HG03139 (cell line): ENCODE data around the gene CARF.
"Not testable (repeated sequence)": the region's sequence is repeated elsewhere in the genome, so short reads cannot be mapped to it uniquely, and the experiment has no call there.

ENCODE experiments used
- ATAC-seq: cut with Tn5 transposase; IDR thresholded peaks from one replicate; pipeline ENCODE4 v1.9.1; 2021; ENCODE audit not compliant: unreplicated experiment

Gene CARF, protein sequence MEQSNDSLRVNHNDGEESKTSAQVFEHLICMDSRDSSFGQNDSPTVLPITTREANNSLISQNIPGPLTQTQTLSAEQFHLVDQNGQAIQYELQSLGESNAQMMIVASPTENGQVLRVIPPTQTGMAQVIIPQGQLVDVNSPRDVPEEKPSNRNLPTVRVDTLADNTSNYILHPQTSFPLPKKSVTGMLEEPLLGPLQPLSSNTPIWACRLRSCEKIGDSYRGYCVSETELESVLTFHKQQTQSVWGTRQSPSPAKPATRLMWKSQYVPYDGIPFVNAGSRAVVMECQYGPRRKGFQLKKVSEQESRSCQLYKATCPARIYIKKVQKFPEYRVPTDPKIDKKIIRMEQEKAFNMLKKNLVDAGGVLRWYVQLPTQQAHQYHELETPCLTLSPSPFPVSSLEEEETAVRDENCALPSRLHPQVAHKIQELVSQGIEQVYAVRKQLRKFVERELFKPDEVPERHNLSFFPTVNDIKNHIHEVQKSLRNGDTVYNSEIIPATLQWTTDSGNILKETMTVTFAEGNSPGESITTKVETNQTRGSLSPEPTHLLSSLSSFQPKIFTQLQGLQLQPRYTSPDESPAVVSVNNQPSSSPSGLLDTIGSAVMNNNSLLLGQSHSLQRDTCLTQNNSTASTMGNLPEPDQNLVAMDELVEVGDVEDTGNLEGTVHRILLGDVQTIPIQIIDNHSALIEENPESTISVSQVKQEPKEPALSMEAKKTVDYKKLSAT

DNA sequence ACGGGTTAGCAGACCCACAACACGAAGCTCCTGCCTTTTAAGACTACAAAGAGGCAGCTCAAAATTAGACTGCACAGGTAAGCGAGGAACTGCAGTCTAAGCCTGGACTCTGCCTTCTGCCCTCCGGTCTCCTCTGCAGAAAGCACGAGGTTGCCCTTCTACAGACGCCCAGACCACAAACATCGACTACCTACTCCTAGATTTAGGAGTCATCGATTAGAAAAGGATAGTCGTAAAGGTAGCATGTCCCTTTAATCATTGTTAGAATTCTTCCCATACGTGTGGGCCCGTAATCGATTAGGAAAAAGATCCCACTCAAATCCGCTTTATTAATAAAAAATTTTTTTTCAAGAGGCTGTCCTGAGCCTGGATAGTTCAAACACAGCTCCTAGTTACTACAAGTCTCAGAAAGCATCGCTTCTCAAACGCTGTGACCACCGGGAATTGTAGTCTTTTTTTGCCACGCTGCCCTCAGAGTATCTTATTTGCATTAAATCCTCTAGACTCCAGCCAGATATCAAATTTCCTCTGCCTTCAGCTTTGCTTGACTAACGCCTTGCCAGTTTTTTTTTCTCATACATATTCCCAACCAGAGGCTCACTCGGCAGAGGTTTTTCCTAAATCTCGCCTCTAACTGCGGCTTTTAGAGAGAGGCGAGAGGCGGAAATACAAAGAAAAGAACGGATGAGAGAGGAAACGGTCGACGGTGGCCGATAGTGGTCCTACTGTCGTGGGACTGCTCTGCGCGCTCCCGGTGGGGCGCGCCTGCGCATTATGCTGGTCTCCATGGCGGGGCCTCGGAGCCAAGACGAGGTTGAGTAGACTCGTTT is at the start of gene CARF, which contains the start of gene WDR12:
Gene CARF (plus strand): TSS at position 764 of the 830 bp plus-strand sequence. CDS start 29,628 bp downstream, outside the sequence.
Gene WDR12 (minus strand): TSS at position 162 of the 830 bp plus-strand sequence. CDS start 197 bp downstream, outside the sequence.
- peak; percentile 70 for ATAC-seq

GRCh38 chr2:202870431-202871299 is 41.4 kb upstream of the CARF start:
- ATAC-seq = peak; percentile 69

GRCh38 chr2:202871300-202872141 is 40.6 kb upstream of the CARF start, which contains the start of gene ICA1L:
ICA1L (minus strand) TSS chr2:202871766; CDS start chr2:202829009, 42,757 bp downstream.
- ATAC-seq = peak; percentile 45

- ATAC-seq = no peak
These were observed 34.4 kb upstream of the CARF start for GRCh38 chr2:202877699-202878098.

DNA sequence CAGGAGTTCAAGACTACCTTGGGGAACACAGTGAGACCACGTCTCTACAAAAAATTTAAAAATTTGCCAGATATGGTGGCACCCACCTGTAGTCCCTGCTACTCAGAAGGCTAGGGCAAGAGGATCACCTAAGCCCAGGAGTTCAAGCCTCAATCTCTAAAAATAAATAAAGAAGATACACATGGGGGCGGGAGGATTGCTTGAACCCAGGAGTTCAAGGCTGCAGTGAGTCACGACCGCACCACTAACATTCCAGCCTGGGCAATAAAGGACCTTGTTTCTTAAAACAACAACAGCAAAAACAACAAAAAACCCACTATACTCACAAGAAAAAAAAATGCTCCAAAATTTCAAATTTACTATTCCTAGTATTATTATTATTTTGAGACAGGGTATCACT is 30.5 kb upstream of the CARF start:
- ATAC-seq = no peak

- no peak for ATAC-seq
These were observed 27.9 kb upstream of the CARF start for GRCh38 chr2:202883987-202884675.

GRCh38 chr2:202885190-202885589 is 26.9 kb upstream of the CARF start:
- ATAC-seq = no peak

- ATAC-seq = not testable (repeated sequence)
These were observed 6.6 kb upstream of the CARF start for GRCh38 chr2:202905507-202905906.

DNA sequence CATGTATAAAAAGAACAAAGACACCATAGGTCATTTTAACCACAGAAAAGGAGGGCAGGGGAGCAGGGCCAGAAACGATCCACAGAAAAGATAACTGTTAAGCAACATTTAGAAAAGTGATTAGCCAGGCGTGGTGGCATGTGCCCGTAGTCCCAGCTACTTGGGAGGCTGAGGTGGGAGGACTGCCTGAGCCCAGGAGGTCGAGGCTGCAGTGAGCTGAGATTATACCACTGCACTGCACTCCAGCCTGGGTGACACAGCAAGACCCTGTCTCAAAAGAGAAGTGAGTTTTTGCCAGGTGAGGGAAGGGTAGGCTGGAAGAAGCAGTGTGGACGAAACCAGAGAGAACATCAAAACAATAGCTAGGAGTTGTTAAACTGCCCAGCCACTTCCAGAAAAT is 3.9 kb upstream of the CARF start:
- ATAC-seq = no peak

DNA sequence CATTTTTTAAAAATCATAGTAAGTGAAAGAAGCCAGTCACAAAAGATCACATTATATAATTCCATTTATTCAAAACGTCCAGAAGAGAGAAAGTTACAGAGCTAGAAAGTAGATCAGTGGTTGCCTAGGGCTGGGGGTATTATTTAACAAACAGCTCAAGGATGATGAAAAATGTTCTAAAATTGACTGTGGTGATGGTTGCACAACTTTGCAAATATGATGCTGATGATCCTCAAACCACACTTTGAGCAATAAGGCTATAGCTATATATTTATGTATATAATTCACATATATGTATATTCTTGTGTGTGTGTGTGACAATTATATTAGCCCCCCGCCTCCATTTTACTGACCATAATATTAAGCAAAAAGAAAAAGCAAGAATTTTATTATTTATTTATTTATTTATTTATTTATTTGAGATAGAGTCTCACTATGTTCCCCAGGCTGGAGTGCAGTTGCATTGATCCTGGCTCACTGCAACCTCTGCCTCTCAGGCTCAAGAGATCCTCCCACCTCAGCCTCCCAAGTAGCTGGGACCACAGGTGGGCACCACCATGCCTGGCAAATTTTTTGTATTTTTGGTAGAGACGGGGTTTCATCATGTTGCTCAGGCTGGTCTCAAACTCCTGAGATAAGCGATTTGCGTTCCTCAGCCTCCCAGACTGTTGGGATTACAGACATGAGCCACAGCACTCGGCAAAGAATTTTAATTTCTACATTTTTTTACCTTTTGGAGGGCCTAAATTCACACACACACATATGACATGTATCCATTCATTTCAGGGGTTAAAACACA is 2.5 kb upstream of the CARF start:
- ATAC-seq = no peak

GRCh38 chr2:202910250-202910649 is 1.8 kb upstream of the CARF start:
- ATAC-seq = not testable (repeated sequence)

- ATAC-seq = no peak
These were observed 1.4 kb upstream of the CARF start for GRCh38 chr2:202910698-202911097.

DNA sequence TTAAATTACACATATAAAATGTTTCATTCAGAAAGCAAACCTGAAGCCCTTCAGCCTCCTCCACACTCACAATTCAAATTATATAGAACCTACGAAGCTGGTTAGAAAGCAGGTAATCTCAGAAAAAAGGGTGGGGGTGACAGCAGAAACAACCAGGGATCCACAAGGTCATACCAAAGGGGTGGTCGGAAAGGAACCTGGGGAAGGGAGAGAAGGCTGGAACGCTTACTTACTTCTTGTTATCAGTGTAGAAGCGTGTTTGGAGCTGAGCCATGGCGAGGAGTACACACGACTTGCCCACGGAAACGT is 918 bp upstream of the CARF start:
- ATAC-seq = peak; percentile 5

- peak; percentile 58 for ATAC-seq
These were observed 497 bp downstream of the CARF start for GRCh38 chr2:202912342-202913201.

DNA sequence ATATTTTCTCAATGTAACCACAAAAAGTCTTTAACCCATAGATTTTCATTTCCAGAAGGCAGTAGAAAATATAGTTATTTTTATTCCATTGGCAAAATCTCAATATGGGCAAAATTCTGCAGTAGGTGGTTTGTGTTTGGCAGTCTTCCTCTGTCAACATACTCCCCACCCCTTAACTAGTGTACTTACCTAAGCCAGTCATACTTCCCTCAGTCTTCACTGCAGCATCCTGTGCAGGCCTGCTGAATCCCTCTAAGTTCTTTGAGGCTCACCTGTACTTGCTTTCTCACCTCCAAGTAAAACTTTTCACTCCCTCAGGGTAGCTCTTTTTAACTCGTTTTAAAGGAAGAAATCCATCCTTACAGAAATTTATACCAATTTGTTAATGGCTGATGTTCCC is 6.8 kb downstream of the CARF start:
- ATAC-seq = no peak

DNA sequence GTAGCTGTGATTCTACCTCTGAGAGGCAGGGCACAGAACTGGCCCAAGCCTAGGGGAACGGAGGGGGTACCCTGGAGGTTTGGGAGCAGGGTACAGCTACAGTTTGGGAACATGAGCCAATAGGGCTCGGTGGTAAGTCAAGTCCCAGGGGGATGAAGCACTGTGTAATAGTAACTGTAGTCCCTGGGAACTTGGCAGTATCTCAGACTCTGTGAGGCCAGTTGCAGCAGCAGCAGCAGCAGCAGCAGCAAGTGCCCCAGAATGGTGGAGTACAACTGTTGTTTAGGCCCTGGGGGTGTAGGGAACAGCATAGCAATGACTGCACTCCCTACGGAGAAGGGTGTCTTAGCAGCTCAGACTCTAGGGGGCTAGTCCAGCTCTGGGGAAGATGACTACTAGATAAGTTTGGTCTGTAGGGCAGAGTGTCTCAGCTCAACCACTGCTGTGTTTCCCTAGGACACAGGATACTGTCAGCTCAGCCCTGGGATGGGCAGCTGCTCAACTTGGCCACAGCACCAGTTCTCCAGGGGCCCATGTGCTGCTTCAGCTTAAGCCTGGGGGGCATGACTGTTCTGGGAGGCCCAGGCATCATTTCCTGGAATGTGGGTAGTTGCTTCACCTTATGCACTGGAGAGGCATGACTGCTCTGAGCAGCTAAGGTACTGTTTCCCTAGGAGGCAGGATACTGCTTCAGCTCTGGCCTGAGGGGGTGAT is 20.5 kb downstream of the CARF start:
- no peak for ATAC-seq
